Measurements from ENCODE around the gene RWDD1.
A peak's percentile ranks its signal among the peaks of the same experiment; 100 is the strongest.

The RWDD1 gene

DNA sequence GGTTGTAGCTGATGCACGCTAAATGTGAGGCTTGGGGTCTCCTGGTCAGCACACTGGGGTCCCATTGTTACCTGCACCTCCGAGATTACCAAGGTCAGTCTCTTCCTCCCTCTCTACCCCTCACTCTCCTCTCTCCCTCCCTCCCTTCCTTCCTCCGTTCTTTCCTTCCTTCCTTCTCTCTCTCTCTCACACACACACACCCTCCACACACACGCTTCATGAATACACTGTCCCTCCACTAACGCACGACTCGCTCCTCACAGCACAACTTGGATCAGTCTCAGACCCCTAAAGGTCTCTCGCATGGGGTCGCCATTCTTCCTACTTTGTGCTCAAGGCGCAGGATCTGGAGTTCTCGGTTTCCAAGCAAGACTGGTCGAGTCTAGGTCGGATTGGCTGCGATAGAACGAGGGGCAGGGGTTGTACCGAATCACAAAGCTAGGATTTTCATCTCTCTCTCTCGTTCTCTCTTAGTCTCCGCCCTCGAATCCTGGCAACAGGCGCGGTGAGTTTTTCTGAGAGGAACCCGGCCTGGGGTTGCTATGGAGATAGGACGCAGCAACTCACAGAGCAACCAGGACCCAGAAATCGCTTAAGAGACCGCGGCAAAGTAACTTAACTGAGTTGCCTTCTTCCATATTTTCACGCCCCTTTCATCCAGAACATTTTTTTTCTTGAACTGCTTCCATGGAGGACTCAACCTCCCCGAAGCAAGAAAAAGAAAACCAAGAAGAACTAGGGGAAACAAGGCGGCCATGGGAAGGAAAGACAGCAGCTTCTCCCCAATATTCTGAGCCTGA lies 44.8 kb downstream of the RWDD1 start, which contains the start of gene RSPH4A:
TSS of gene RSPH4A (plus strand) at position 543 of the 800 bp plus-strand sequence. CDS start at position 688, 145 bp downstream.
- TF ChIP-seq, protein P1, sequence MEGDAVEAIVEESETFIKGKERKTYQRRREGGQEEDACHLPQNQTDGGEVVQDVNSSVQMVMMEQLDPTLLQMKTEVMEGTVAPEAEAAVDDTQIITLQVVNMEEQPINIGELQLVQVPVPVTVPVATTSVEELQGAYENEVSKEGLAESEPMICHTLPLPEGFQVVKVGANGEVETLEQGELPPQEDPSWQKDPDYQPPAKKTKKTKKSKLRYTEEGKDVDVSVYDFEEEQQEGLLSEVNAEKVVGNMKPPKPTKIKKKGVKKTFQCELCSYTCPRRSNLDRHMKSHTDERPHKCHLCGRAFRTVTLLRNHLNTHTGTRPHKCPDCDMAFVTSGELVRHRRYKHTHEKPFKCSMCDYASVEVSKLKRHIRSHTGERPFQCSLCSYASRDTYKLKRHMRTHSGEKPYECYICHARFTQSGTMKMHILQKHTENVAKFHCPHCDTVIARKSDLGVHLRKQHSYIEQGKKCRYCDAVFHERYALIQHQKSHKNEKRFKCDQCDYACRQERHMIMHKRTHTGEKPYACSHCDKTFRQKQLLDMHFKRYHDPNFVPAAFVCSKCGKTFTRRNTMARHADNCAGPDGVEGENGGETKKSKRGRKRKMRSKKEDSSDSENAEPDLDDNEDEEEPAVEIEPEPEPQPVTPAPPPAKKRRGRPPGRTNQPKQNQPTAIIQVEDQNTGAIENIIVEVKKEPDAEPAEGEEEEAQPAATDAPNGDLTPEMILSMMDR (IDR thresholded peaks at IDR 0.05; ENCODE audit: low read depth, low read length), result no peak
- H3K36me3 ChIP-seq, result no peaks in the 10 kb centered on the region
- H3K27me3 ChIP-seq (ENCODE audit: insufficient read depth, low read depth, severe bottlenecking), result no peaks in the 10 kb centered on the region
- DNase-seq, result peak; percentile 14
- no peaks in the 10 kb centered on the region for H3K9me3 ChIP-seq (ENCODE audit: severe bottlenecking)
- no peak within 1 kb of the TSS for H3K27ac ChIP-seq
- H3K4me3 ChIP-seq (ENCODE audit: low read depth, low read length), result no peak within 1 kb of the TSS

DNA sequence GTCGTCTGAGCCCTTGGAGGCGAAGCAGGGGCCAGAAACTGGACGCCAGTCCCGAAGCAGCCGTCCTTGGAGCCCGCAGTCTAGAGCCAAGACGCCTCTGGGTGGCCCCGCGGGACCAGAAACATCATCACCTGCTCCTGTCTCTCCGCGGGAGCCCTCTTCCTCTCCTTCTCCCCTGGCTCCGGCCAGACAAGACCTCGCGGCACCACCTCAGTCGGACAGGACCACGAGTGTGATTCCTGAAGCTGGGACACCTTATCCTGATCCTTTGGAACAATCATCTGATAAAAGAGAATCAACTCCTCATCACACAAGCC lies 45.4 kb downstream of the RWDD1 start:
- Histone ChIP-seq H3K36me3 (no peaks in the 10 kb centered on the region), H3K9me3 (ENCODE audit: severe bottlenecking) (no peaks in the 10 kb centered on the region), H3K4me3 (ENCODE audit: low read depth, low read length) (no peak overlapping the region), H3K27me3 (ENCODE audit: insufficient read depth, low read depth, severe bottlenecking) (no peaks in the 10 kb centered on the region), H3K27ac (no peak overlapping the region)
- TF ChIP-seq, protein P1 (IDR thresholded peaks at IDR 0.05; ENCODE audit: low read depth, low read length), result no peak
- DNase-seq, result no peak

DNA sequence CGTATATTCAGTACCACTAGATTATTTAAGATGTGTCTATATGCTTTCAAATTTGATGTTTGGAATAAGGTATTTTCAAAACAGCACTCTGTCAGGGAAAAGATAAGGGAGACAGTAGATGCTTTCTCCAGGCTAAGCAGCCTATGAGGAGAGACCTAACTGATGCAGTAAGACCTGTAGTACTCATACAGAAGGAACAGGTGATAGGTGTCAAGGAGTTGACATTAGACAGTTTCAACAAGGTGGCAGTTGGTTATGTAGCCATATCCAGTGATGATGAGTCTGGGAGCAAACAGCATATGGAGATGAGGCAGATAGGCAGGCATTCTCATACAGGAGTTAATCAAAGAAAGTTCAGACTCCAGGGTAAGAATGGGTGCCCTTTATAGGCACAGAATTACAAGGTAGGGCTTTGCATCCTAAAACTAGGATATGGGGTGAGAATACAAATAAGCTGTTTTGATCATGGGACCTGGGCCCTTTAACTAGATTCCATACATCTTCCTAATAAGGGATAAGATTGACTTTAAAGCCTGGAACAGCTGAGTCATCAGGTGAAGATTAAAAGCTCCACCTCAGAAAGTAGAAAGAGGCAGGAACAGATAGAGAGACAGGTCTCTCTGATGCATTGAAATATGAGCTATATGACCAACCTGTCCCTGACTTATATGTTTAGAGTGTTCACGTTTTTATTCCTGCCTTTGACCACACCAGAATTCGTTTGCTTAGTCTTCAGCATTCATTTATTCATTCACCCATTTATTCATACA lies 52.9 kb downstream of the RWDD1 start:
- Histone ChIP-seq H3K9me3 (ENCODE audit: severe bottlenecking) (no peaks in the 10 kb centered on the region), H3K4me3 (ENCODE audit: low read depth, low read length) (no peak overlapping the region), H3K27me3 (ENCODE audit: insufficient read depth, low read depth, severe bottlenecking) (no peaks in the 10 kb centered on the region), H3K27ac (no peak overlapping the region), H3K36me3 (no peaks in the 10 kb centered on the region)
- no peak for DNase-seq
- TF ChIP-seq, protein P1 (IDR thresholded peaks at IDR 0.05; ENCODE audit: low read depth, low read length), result no peak

DNA sequence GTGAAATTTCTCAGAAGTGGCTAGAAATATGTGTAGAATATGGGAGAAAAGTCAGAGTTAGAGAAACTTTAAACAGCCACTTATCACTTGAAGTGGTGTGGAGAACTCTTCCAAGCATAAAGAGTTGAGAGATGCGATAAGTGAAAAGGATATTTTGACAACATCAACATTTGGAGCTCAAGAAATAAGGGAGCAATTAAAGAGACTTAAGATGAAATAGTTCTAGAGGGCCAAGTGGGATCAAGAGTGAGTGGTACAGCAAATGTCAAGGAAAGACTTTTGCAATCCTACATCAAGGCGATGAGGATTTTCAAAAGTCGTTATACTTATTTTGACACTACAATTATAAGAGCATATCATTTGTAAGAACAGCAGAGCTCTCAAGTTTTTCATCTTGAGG lies 54.6 kb downstream of the RWDD1 start:
- Histone ChIP-seq H3K9me3 (ENCODE audit: severe bottlenecking) (no peaks in the 10 kb centered on the region), H3K27me3 (ENCODE audit: insufficient read depth, low read depth, severe bottlenecking) (no peaks in the 10 kb centered on the region), H3K36me3 (no peaks in the 10 kb centered on the region), H3K4me3 (ENCODE audit: low read depth, low read length) (no peak overlapping the region), H3K27ac (no peak overlapping the region)
- no peak for DNase-seq
- TF ChIP-seq, protein P1 (IDR thresholded peaks at IDR 0.05; ENCODE audit: low read depth, low read length), result no peak

DNA sequence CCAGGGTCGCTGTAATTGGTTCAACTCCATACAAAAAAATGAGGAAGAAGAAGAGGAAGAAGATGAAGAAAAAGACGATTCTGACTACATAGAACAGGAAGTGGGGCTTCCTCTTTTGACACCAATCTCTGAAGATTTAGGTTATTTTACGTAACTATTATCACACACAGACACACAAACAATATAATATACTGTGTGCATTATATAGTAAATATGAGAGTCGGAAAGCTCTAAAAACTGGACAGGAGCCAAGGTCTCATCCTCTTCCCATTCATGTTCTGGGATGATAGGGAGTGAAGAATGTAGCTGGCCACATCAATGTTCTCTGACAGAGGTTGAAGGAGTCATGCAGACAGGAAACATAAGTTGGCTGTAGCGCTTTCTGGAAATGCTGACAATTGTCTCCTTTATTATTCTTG lies 58.3 kb downstream of the RWDD1 start:
- TF ChIP-seq, protein P1 (IDR thresholded peaks at IDR 0.05; ENCODE audit: low read depth, low read length), result no peak
- H3K27ac ChIP-seq, result no peak overlapping the region

More for the DNA sequence above, 58.3 kb downstream of the RWDD1 start:
- Histone ChIP-seq H3K4me3 (ENCODE audit: low read depth, low read length) (no peak overlapping the region), H3K27me3 (ENCODE audit: insufficient read depth, low read depth, severe bottlenecking) (no peaks in the 10 kb centered on the region), H3K36me3 (peaks cover 9% of the 10 kb centered on the region), H3K9me3 (ENCODE audit: severe bottlenecking) (no peaks in the 10 kb centered on the region)
- DNase-seq, result no peak
